Suppressor macrophage treated with lipopolysaccharide for 1 hour (primary cell): ENCODE measurements around the gene MAD1L1.

Source experiments
- DNase-seq, 3 donors: peaks; one replicate each; pipeline ENCODE4 v3.0.0-alpha.2; 2020 to 2022

The MAD1L1 gene

DNA sequence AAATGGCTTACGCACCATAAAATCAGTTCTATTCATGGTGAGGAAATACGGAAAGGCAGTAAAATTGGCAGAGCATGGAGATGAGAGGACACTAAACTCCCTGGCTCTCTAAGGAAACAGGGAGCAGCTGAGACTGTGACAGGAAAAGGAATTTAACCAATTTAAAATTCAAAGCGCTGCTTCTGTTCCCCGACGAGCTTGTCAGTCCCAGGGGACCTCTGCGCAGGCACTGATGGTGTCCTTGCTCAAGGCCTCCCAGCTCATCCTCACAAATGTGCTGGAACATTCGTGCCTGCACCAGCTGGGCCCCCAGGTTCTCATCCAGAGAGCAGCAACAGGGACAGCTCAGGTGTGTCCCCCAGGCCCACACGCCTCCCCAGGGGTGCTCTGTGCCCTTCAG lies 101.4 kb downstream of the MAD1L1 start:
- no peak for DNase-seq

DNA sequence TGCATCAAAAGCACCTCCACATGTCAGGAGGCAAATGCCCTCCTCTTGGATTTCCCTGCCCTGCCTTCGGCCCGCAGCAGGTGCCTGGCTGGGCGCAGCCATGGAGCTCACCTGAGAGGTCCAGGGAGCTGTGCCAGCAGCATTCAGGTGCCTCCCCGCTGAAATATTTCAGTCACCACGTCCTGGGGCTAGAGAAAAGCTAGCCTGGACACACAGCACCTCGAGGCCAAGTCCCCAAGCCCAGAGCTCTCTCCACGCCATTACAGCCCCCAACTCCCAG lies 102.7 kb downstream of the MAD1L1 start:
- no peak for DNase-seq

- DNase-seq: no peak
These were observed 103.2 kb downstream of the MAD1L1 start for GRCh38 chr7:2129323-2130095.

DNA sequence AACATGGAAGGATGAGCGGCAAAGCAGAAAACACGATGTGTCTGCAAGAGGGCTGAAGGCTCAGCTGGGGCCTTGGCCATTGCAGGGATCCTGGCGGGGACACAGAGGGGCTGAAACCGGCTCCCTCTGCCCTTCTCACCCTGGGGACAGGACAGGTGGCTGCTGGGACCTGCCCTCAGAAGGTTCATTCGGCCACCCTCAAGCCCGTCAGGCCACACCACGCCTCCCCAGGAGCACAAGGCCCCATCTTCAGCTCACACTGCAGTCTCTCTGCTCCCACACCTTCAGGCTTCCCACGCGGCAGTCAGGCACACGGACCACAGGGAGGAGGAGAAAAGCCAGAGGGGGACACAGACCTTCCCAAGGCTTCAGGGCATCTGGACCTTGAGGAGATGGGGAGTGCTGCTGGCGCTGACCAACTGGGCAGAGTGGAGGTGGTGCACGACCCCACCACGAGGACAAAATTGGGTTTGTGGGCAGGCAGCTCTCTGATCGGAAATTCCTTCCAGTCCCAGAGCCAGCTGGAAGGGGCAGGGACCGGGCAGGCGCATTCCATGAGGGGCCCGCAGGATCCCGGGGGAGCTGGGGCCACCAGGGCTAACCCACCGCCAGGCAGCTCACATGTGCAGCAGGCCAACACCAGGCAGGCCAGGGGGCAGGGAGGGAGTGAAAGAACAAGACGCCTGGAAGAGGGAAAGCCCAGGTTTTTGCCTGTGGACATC lies 104.0 kb downstream of the MAD1L1 start:
- DNase-seq: no peak

- no peak for DNase-seq
These were observed 106.1 kb downstream of the MAD1L1 start for GRCh38 chr7:2126621-2127020.

DNA sequence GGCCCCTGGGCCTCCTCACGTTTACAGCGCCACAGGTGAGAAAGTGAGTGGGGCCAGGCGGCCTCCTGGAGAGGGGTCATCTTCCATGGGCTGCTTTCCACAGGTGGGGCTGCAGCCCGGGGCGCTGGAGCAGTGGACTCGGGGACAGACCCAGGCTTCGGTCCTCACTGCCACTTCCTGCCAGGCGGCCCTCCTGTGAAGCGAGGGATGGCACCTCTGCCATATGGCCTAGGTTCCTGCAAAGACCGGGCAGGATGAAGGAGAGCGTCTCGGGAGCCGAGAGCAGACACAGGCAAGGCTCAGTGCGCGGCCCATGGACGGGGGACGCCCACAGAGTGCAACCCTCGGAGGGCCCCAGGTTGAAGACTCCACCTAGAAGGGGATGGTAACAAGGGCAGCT lies 106.8 kb downstream of the MAD1L1 start:
- DNase-seq: no peak

- no peak for DNase-seq
These were observed 108.0 kb downstream of the MAD1L1 start for GRCh38 chr7:2124604-2125345.

DNA sequence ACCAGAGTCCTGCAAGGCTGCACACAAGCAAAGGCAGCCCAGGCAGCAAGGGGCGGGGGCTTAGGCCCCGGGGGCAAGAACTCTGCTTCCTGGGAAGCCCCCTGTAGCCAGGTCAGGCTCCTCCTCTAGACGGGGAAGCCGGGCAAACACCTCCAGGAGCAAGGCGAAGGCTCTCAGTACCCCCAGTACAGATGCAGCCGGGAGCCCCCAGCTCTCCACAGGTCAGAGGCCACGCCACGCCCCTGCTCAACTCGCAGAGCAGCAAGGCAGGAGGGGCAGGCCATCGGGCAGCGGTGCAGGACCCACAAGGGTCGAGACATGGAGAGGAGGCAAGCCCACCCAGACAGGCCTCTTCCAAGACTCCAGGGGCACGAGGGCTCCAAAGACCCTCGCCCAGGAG lies 108.8 kb downstream of the MAD1L1 start:
- no peak for DNase-seq

GRCh38 chr7:2123360-2123759 lies 109.4 kb downstream of the MAD1L1 start:
- DNase-seq: no peak

- no peak for DNase-seq
These were observed 110.1 kb downstream of the MAD1L1 start for GRCh38 chr7:2122651-2123050.

GRCh38 chr7:2120841-2121830 lies 111.6 kb downstream of the MAD1L1 start:
- no peak for DNase-seq

DNA sequence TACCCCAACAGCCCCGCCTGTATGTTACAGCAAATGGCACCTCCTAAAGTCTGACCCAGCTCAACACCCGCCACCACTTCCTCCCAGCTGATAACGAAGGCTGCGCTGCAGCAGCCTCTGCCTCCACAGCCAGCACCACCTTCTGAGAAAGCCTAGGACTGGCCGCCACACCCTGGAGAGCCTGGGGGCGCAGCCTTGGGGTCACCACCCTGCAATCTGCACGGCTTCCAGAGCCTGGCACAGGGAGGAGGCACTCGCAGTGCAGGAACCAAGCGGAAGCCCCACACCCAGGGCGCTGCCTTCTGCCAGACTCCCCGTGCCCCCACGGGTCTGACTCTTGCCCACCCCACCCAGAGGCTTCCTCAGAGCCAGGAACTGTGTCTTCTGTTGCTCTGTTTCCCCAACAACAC lies 112.5 kb downstream of the MAD1L1 start:
- DNase-seq: no peak

DNA sequence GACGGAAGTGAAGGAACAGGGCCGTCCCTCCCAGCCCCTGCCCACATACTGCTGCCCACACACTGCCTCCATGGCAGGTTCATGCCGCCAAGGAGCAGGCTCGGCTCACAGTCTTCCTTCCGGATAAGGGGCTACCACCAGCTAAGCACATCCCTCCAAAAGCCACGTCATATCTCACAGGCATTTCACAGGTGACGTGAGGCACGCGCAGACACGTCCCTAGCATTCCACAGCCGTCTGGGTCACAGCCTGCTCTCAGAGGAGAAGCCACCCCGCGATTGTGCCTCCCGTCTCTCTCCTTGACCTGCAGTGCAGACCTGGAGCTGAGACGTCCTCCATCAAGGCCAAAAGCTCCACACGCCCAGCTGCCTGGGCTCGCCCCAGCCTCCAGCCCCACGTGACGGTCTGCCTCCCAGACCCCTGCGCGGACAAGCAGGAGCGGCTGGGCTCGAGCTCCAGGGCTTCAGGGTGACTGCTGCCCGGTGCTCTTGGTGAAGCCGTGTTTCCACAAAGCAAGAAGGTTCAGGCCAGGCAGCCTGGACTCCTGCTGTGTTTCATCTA lies 114.0 kb downstream of the MAD1L1 start:
- DNase-seq: no peak

DNA sequence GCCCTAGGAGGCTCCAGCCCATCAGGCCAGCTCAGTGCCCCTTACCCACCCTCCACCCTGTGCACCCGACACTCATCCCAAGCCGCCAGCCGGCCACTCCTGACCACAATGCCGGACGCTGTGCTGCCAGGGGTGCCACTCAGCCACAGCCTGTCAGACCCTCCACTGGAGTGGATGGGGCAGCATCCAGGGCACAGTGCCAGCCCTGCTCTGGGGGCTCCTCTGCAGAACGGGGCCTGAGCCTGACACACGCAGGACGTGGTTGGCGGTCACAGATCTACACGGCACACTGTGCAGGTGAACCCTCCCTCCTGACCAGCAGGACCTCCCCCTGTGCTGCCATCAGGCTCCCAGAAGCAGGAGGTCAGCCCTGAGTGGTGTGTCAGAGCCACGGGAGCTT lies 114.7 kb downstream of the MAD1L1 start:
- DNase-seq: no peak

- no peak for DNase-seq
These were observed 115.1 kb downstream of the MAD1L1 start for GRCh38 chr7:2117646-2118045.

DNA sequence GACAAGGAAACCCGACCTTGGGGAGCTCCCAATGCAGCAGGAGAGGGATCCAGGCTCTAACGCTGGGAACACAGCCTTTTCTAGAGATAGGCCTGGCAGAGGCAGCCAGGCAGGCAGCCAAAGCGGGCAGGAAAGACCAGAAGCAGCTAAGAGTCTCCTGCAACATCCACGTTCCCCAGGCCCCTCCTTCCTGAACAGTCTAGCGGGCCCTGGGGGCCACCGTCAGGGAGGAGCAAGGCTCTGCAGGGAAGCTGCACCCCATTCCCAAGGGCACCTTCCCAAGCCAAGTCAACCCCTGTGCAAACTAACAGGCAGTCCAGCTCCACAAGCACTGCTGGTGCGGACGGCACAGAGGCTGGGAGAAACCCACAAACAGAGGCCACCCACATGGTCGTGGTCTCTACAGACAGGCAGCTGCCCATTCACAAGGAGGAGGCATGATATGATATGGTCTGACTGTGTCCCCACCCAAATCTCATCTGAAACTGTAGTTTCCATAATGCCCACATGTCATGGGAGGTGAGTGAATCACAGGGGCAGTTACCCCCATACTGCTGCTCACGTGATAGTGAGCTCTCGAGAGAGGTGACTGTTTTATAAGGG lies 115.7 kb downstream of the MAD1L1 start:
- peak; percentile 43 to 77 (median 66) for DNase-seq

- DNase-seq: no peak
These were observed 116.3 kb downstream of the MAD1L1 start for GRCh38 chr7:2116448-2116810.

DNA sequence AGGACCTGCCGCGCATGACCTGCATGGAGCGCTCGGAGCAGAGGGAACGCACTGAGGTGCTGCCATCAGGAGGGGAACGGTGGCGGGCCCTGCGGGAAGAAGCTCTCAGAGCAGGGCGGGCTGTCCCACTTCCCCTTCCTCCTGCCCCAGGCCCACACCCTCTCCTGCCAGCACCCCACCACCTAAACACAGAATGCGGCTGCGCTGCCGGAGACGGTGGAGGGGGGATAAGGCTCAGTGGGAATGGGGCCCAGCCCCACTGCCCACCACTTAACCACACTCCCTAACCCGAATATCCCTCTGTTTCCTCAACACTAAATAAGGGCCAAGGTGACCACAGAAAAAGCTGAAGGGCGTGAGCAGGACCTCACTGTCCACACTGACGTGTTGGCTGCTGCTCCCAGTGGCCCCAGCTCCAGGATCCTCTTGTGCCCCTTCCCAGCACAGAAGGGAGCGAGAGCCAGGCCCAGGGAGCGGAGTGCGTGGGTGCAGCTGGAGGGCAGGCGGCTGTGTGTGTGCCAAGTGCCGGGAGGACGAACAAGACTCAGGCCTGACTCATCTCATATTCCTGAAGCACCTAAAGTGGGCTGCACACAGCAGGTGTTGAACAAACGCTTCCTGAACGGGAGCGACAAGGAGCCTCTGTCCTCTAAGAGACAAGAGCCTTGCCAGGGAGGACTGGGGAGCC lies 116.8 kb downstream of the MAD1L1 start:
- DNase-seq: peak in 1 of 3 donors; percentile 25

DNA sequence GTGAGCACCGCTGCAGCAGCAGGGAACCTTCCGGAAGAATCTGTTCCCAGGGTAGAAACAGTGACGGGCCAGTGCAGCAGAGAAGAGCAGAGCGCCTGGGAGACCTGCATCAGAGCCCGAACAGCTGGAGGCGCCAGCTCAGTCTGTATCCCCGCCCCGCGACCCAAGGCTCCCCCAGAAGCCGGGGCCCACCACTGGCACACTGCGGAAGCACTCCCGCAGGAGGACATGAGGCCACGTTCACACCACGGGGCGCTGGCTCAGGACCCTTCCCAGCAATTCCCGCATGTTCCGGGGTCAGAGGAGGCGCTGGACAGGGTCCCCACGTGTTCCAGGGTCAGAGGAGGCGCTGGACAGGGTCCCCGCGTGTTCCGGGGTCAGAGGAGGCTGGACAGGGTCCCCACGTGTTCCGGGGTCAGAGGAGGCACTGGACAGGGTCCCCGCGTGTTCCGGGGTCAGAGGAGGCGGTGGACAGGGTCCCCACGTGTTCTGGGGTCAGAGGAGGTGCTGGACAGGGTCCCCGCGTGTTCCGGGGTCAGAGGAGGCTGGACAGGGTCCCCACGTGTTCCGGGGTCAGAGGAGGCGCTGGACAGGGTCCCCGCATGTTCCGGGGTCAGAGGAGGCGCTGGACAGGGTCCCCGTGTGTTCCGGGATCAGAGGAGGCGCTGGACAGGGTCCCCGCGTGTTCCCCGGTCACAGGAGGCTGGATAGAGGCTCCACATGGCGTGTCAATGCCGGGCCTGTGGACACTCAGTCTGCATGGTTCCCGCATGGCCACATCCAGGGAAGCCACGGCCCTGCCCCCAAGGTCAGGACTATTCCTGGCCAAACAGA lies 117.6 kb downstream of the MAD1L1 start:
- no peak for DNase-seq

DNA sequence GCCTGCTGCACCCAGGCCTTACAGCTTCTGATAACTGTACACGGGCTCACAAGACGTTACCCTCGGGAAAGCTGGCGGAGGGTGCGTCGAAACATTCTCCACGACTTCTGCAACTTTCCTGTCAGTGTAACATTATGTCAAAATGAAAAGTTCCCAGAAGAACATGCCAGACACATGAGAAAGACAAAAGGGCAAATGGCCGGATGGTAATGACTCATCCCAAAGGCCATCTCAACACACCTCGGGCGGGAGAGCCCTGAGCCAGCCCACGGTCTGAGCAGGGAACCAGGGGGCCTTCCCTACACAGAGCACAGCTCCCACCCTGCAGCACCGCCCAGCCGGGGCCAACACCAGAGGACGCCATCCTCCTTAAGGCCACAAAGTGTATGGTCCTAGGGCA lies 118.7 kb downstream of the MAD1L1 start:
- DNase-seq: peak; percentile 43 to 58 (median 54)
